GM19455 (cell line): ENCODE measurements around the gene C10orf120.

ENCODE experiments used
- ATAC-seq: cut with Tn5 transposase; IDR thresholded peaks from one replicate; pipeline ENCODE4 v1.9.1; 2021; ENCODE audit not compliant: unreplicated experiment

The C10orf120 gene

GRCh38 chr10:122703483-122704448 is 4.1 kb upstream of the C10orf120 start:
- ATAC-seq: no peak

- ATAC-seq: no peak
Observed at GRCh38 chr10:122702275-122702674, 2.6 kb upstream of the C10orf120 start.

GRCh38 chr10:122701652-122702051 is 2.0 kb upstream of the C10orf120 start:
- ATAC-seq: no peak

GRCh38 chr10:122696687-122697086 is 3.0 kb downstream of the C10orf120 start:
- ATAC-seq: no peak

- no peak for ATAC-seq
Observed at GRCh38 chr10:122692744-122693143, 6.9 kb downstream of the C10orf120 start.

GRCh38 chr10:122689146-122689820 is 10.4 kb downstream of the C10orf120 start:
- ATAC-seq: no peak

GRCh38 chr10:122688293-122688989 is 11.2 kb downstream of the C10orf120 start:
- no peak for ATAC-seq

GRCh38 chr10:122682522-122682921 is 17.1 kb downstream of the C10orf120 start:
- ATAC-seq: no peak

GRCh38 chr10:122678266-122678665 is 21.4 kb downstream of the C10orf120 start:
- ATAC-seq: no peak

GRCh38 chr10:122675278-122675677 is 24.4 kb downstream of the C10orf120 start:
- no peak for ATAC-seq

GRCh38 chr10:122674781-122675180 is 24.9 kb downstream of the C10orf120 start:
- ATAC-seq: no peak

- ATAC-seq: no peak
Observed at GRCh38 chr10:122673731-122674130, 25.9 kb downstream of the C10orf120 start.

GRCh38 chr10:122673269-122673668 is 26.4 kb downstream of the C10orf120 start:
- ATAC-seq: no peak

- ATAC-seq: no peak
Observed at GRCh38 chr10:122672655-122673054, 27.0 kb downstream of the C10orf120 start.

- ATAC-seq: no peak
Observed at GRCh38 chr10:122671355-122671754, 28.3 kb downstream of the C10orf120 start.

GRCh38 chr10:122669842-122670241 is 29.8 kb downstream of the C10orf120 start:
- no peak for ATAC-seq

GRCh38 chr10:122669045-122669444 is 30.6 kb downstream of the C10orf120 start:
- ATAC-seq: no peak

- no peak for ATAC-seq
Observed at GRCh38 chr10:122665946-122666345, 33.7 kb downstream of the C10orf120 start.

GRCh38 chr10:122665329-122665860 is 34.3 kb downstream of the C10orf120 start:
- no peak for ATAC-seq

GRCh38 chr10:122664501-122664900 is 35.1 kb downstream of the C10orf120 start:
- ATAC-seq: no peak

GRCh38 chr10:122663516-122664130 is 36.0 kb downstream of the C10orf120 start:
- ATAC-seq: no peak
